Activated effector memory CD4-positive, alpha-beta T cell treated with Interleukin-2 at 50 U/mL for 16 hours (primary cell): ENCODE data around the gene PLXNB1.

ENCODE experiments used
- DNase-seq: peaks from one replicate; pipeline ENCODE4 v3.0.0-alpha.2; 2020

The PLXNB1 gene

GRCh38 chr3:48432411-48433371 lies 2.8 kb upstream of the PLXNB1 start:
- DNase-seq, result no peak

GRCh38 chr3:48431224-48432029 lies 1.5 kb upstream of the PLXNB1 start:
- DNase-seq, result no peak

- DNase-seq, result no peak
Measured at GRCh38 chr3:48430708-48431101, 819 bp upstream of the PLXNB1 start.

- DNase-seq, result peak; percentile 44
Measured at GRCh38 chr3:48429317-48429959, 448 bp downstream of the PLXNB1 start.

- no peak for DNase-seq
Measured at GRCh38 chr3:48428572-48429316, 1.1 kb downstream of the PLXNB1 start.

GRCh38 chr3:48428088-48428571 lies 1.8 kb downstream of the PLXNB1 start:
- DNase-seq, result no peak

GRCh38 chr3:48427630-48427962 lies 2.3 kb downstream of the PLXNB1 start:
- DNase-seq, result no peak

GRCh38 chr3:48426944-48427629 lies 2.8 kb downstream of the PLXNB1 start:
- no peak for DNase-seq

GRCh38 chr3:48426401-48426909 lies 3.4 kb downstream of the PLXNB1 start:
- no peak for DNase-seq

- no peak for DNase-seq
Measured at GRCh38 chr3:48425281-48425812, 4.5 kb downstream of the PLXNB1 start.

GRCh38 chr3:48423883-48424695 lies 5.8 kb downstream of the PLXNB1 start:
- no peak for DNase-seq

- DNase-seq, result no peak
Measured at GRCh38 chr3:48423241-48423882, 6.5 kb downstream of the PLXNB1 start.

- DNase-seq, result no peak
Measured at GRCh38 chr3:48422681-48423080, 7.2 kb downstream of the PLXNB1 start.

GRCh38 chr3:48422272-48422671 lies 7.6 kb downstream of the PLXNB1 start:
- no peak for DNase-seq

- no peak for DNase-seq
Measured at GRCh38 chr3:48420561-48420960, 9.3 kb downstream of the PLXNB1 start.

GRCh38 chr3:48419597-48419996 lies 10.3 kb downstream of the PLXNB1 start:
- no peak for DNase-seq

GRCh38 chr3:48419149-48419548 lies 10.7 kb downstream of the PLXNB1 start:
- DNase-seq, result no peak

- DNase-seq, result no peak
Measured at GRCh38 chr3:48418651-48419050, 11.2 kb downstream of the PLXNB1 start.

- no peak for DNase-seq
Measured at GRCh38 chr3:48418140-48418539, 11.7 kb downstream of the PLXNB1 start.

GRCh38 chr3:48417529-48418108 lies 12.3 kb downstream of the PLXNB1 start:
- no peak for DNase-seq
